NT2/D1 (cell line): ENCODE measurements around the gene SRPK1.
"Not testable (repeated sequence)": the region's sequence is repeated elsewhere in the genome, so short reads cannot be mapped to it uniquely, and the experiment has no call there.

Experiments
- DNase-seq: peaks from one replicate; pipeline ENCODE4 v3.0.0-alpha.2; 2011; ENCODE audit warnings: low read depth, low spot score
- H3K27me3 ChIP-seq: 2 replicates; pipeline ENCODE4 v1.6.0; 2011; ENCODE audit warnings: mild to moderate bottlenecking; ENCODE audit not compliant: insufficient read length, insufficient read depth
- H3K36me3 ChIP-seq: 2 replicates; pipeline ENCODE4 v1.6.1; 2011; ENCODE audit warnings: mild to moderate bottlenecking, low read length, mixed read lengths; ENCODE audit not compliant: insufficient read depth, insufficient read length
- H3K4me1 ChIP-seq: 2 replicates; pipeline ENCODE4 v1.5.1; 2011; ENCODE audit not compliant: insufficient read depth, insufficient read length
- H3K4me3 ChIP-seq: 2 replicates; pipeline ENCODE4 v1.5.1; 2011; ENCODE audit warnings: low read depth; ENCODE audit not compliant: insufficient read length
- H3K9ac ChIP-seq: 2 replicates; pipeline ENCODE4 v1.6.0; 2011; ENCODE audit warnings: low read depth; ENCODE audit not compliant: insufficient read length
- H3K9me3 ChIP-seq: 2 replicates; pipeline ENCODE4 v1.5.1; 2011; ENCODE audit warnings: mild to moderate bottlenecking, low read length; ENCODE audit not compliant: insufficient read depth
- SUZ12 ChIP-seq: IDR thresholded peaks from 2 replicates; pipeline ENCODE4 v1.6.1; 2011; ENCODE audit not compliant: insufficient read length, insufficient read depth; ENCODE audit errors: extremely low read depth
- YY1 ChIP-seq: IDR thresholded peaks from 2 replicates; pipeline ENCODE4 v1.6.1; 2011; ENCODE audit not compliant: insufficient read length, insufficient read depth
- ZNF274 ChIP-seq: IDR thresholded peaks from 2 replicates; pipeline ENCODE4 v1.6.1; 2011; ENCODE audit warnings: mild to moderate bottlenecking, low read depth, low read length

SRPK1 gene

GRCh38 chr6:35942355-35942754, 21.5 kb upstream of the SRPK1 start:
- Histone ChIP-seq H3K9me3 (no peaks in the 10 kb centered on the region), H3K4me3 (no peak overlapping the region), H3K27me3 (no peaks in the 10 kb centered on the region), H3K36me3 (no peaks in the 10 kb centered on the region), H3K9ac (no peak overlapping the region), H3K4me1 (no peaks in the 10 kb centered on the region)
- DNase-seq: no peak
- TF ChIP-seq ZNF274 (no peak), YY1 (no peak), SUZ12 (no peak)

DNA sequence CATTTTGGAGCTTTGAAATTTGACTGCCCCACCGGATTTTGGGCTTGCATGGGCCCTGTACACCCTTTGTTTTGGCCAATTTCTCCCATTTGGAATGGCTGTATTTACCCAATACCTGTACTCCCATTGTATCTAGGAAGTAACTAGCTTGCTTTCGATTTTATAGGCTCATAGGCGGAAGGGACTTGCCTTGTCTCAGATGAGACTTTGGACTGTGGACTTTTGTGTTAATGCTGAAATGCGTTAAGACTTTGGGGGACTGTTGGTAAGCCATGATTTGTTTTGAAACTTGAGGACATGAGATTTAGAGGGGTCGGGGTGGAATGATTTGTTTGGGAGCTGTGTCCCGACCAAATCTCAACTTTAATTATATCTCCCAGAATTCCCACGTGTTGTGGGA, 20.3 kb upstream of the SRPK1 start:
- H3K4me1 ChIP-seq, H3K27me3 ChIP-seq, H3K4me3 ChIP-seq, H3K9ac ChIP-seq, H3K9me3 ChIP-seq, H3K36me3 ChIP-seq, DNase-seq: not testable (repeated sequence)

- not testable (repeated sequence) for DNase-seq, H3K9me3 ChIP-seq, H3K4me3 ChIP-seq, H3K9ac ChIP-seq, H3K36me3 ChIP-seq, H3K27me3 ChIP-seq, H3K4me1 ChIP-seq
Measured at GRCh38 chr6:35940014-35940413, 19.1 kb upstream of the SRPK1 start.

DNA sequence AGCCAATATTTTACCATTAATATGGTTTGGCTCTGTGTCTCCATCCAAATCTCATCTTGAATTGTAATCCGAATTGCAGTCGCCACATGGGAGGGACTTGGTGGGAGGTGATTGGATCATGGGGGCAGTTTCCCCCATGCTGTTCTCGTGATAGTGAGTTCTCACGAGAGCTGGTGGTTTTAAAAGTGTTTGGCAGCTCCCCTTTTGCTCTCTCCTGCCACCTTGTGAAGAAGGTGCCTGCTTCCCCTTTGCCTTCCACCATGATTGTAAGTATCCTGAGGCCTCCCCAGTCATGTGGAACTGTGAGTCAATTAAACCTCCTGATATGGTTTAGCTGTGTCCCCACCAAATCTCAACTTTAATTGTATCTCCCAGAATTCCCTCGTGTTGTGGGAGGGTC, 18.4 kb upstream of the SRPK1 start:
- H3K9me3 ChIP-seq, H3K27me3 ChIP-seq, H3K9ac ChIP-seq, H3K4me1 ChIP-seq, H3K4me3 ChIP-seq, DNase-seq, H3K36me3 ChIP-seq: not testable (repeated sequence)

GRCh38 chr6:35936681-35937359, 15.9 kb upstream of the SRPK1 start:
- no peak for DNase-seq
- no peaks in the 10 kb centered on the region for H3K4me1 ChIP-seq
- H3K27me3 ChIP-seq: no peaks in the 10 kb centered on the region
- H3K9me3 ChIP-seq: no peaks in the 10 kb centered on the region
- TF ChIP-seq SUZ12: no peak
- no peak for TF ChIP-seq YY1
- no peak for TF ChIP-seq ZNF274
- H3K4me3 ChIP-seq: no peak overlapping the region
- no peaks in the 10 kb centered on the region for H3K36me3 ChIP-seq
- no peak overlapping the region for H3K9ac ChIP-seq

- no peak for DNase-seq
- no peak for TF ChIP-seq YY1
- TF ChIP-seq SUZ12: no peak
- TF ChIP-seq ZNF274: no peak
- no peaks in the 10 kb centered on the region for H3K4me1 ChIP-seq
Measured at GRCh38 chr6:35935469-35935868, 14.6 kb upstream of the SRPK1 start.

DNA sequence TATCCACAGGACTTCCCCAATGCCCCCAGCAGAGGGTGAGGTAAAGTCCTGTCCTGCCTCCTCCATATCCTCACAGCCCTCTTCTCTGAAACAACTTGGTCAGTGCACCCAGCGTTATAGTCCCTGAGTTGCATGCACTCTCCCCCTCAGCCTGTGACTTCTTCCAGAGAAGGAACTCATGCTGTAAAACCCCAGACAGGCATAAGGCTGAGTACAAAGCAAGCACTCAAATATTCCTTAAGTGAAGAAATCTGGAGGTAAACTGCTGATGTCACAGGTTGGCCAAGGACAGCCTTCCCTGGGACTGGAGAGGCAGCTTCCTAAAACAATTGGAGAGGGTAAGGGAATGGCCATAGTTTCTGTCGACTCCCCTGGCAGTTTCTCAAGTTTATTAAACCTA, 12.9 kb upstream of the SRPK1 start:
- Histone ChIP-seq H3K9me3 (no peaks in the 10 kb centered on the region), H3K4me3 (no peak overlapping the region), H3K27me3 (no peaks in the 10 kb centered on the region), H3K9ac (no peak overlapping the region), H3K36me3 (no peaks in the 10 kb centered on the region), H3K4me1 (no peaks in the 10 kb centered on the region)
- no peak for DNase-seq
- TF ChIP-seq SUZ12 (no peak), YY1 (no peak), ZNF274 (no peak)

More at GRCh38 chr6:35935469-35935868, 14.6 kb upstream of the SRPK1 start:
- H3K9ac ChIP-seq: no peak overlapping the region
- no peaks in the 10 kb centered on the region for H3K9me3 ChIP-seq
- H3K36me3 ChIP-seq: no peaks in the 10 kb centered on the region
- no peak overlapping the region for H3K4me3 ChIP-seq
- no peaks in the 10 kb centered on the region for H3K27me3 ChIP-seq

DNA sequence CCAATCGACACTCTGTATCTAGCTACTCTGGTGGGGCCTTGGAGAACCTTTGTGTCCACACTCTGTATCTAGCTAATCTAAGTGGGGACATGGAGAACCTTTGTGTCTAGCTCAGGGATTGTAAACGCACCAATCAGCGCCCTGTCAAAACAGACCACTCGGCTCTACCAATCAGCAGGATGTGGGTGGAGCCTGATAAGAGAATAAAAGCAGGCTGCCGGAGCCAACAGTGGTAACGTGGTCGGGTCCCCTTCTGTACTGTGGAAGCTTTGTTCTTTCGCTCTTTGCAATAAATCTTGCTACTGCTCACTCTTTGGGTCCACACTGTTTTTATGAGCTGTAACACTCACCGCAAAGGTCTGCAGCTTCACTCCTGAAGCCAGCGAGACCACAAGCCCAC, 11.0 kb upstream of the SRPK1 start:
- DNase-seq, H3K4me1 ChIP-seq, H3K9ac ChIP-seq, H3K9me3 ChIP-seq, H3K36me3 ChIP-seq, H3K27me3 ChIP-seq, H3K4me3 ChIP-seq: not testable (repeated sequence)
